ENCODE results near the gene MAML3. TPM values are rescaled to one million over a fixed set of nuclear protein-coding genes. Genes with fewer than 3 reads are reported as not detected.

MAML3 gene
- total RNA-seq, 2 experiments from 2014 or later, result 4.0 to 4.1 TPM

GRCh38 chr4:139859876-139860275 lies 294.1 kb downstream of the MAML3 start:
- no peak overlapping the region for H3K27ac Mint-ChIP-seq
- no peak for DNase-seq
- ATAC-seq, result no peak
- H3K4me3 Mint-ChIP-seq, result no peak overlapping the region
- H3K36me3 Mint-ChIP-seq (ENCODE audit: low read depth), result no peaks in the 10 kb centered on the region
- H3K27me3 Mint-ChIP-seq (ENCODE audit: low read depth), result no peaks in the 10 kb centered on the region
- ChIA-PET CTCF (no interaction called here), POLR2A (no interaction called here)
- H3K4me1 Mint-ChIP-seq (ENCODE audit: low read depth), result peaks cover 31% of the 10 kb centered on the region
- no peaks in the 10 kb centered on the region for H3K9me3 Mint-ChIP-seq (ENCODE audit: insufficient read depth)

- Mint-ChIP-seq H3K4me1 (ENCODE audit: low read depth) (peaks cover 31% of the 10 kb centered on the region), H3K27ac (no peak overlapping the region)
- no peak for DNase-seq
Observed at GRCh38 chr4:139858436-139859205, 295.4 kb downstream of the MAML3 start.

DNA sequence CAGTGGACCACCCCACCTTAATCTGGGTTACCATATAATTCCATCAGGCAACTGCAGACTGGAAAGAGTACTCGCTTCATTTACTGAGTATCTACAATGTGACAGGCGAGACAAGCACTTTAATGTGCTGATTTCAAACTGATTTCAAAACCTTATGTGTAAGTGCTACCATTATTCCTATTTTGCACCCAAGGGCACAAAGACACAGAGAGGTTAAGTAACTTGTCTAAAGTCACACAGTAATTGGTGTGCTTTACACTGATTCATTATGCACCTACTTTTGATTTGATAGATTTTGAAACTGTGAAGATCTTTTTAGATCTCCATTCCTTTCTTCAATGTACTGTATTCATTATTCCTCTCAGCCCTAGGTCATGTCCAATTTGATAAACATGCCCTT lies 296.0 kb downstream of the MAML3 start:
- Mint-ChIP-seq H3K4me1 (ENCODE audit: low read depth) (peaks cover 31% of the 10 kb centered on the region), H3K36me3 (ENCODE audit: low read depth) (no peaks in the 10 kb centered on the region), H3K4me3 (no peak overlapping the region), H3K9me3 (ENCODE audit: insufficient read depth) (no peaks in the 10 kb centered on the region), H3K27ac (no peak overlapping the region), H3K27me3 (ENCODE audit: low read depth) (no peaks in the 10 kb centered on the region)
- no peak for DNase-seq
- ATAC-seq, result no peak
- POLR2A ChIA-PET, result interaction anchor here (0.7 kb wide), 1 partner anchor 121 kb away, joined by 3 read pairs; no protein-coding TSS in a partner anchor
- CTCF ChIA-PET, result interaction anchor here (1.2 to 2.0 kb wide), 4 partner anchors 11 to 515 kb away, joined by 3 to 5 read pairs (median 4); partner anchors contain the start of gene SCOC

More at GRCh38 chr4:139858436-139859205, 295.4 kb downstream of the MAML3 start:
- ATAC-seq, result peak; percentile 25
- no peaks in the 10 kb centered on the region for H3K27me3 Mint-ChIP-seq (ENCODE audit: low read depth)
- H3K9me3 Mint-ChIP-seq (ENCODE audit: insufficient read depth), result no peaks in the 10 kb centered on the region
- H3K4me3 Mint-ChIP-seq, result no peak overlapping the region
- ChIA-PET POLR2A (no interaction called here), CTCF (interaction anchor here (1.2 to 2.0 kb wide), 2 partner anchors 11 to 395 kb away, joined by 4 to 5 read pairs; no protein-coding TSS in a partner anchor)
- no peaks in the 10 kb centered on the region for H3K36me3 Mint-ChIP-seq (ENCODE audit: low read depth)

DNA sequence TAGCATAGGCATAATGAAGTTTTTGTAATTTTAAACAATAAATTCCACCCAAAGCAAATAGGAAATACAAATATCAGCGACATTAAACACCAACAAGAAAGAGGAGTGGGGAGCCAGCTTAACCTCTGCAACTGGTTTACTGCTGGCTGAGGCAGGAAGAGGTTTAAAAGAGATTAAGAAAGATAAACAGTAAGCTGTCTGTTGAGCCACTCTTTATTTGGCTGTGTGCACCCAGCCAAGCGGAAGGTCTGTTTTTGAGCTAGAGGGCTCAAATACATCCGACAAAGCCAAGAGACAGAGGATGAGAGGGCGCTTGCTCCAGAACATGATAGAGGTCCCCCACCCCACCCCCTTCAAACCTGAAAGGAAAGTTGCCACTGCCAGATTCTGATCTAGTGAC lies 297.0 kb downstream of the MAML3 start:
- CTCF ChIA-PET, result interaction anchor here (0.9 to 2.0 kb wide), 7 partner anchors 10 to 516 kb away, joined by 3 to 5 read pairs (median 4); partner anchors contain the start of gene SCOC
- Mint-ChIP-seq H3K27me3 (ENCODE audit: low read depth) (no peaks in the 10 kb centered on the region), H3K4me1 (ENCODE audit: low read depth) (peaks cover 31% of the 10 kb centered on the region)

DNA sequence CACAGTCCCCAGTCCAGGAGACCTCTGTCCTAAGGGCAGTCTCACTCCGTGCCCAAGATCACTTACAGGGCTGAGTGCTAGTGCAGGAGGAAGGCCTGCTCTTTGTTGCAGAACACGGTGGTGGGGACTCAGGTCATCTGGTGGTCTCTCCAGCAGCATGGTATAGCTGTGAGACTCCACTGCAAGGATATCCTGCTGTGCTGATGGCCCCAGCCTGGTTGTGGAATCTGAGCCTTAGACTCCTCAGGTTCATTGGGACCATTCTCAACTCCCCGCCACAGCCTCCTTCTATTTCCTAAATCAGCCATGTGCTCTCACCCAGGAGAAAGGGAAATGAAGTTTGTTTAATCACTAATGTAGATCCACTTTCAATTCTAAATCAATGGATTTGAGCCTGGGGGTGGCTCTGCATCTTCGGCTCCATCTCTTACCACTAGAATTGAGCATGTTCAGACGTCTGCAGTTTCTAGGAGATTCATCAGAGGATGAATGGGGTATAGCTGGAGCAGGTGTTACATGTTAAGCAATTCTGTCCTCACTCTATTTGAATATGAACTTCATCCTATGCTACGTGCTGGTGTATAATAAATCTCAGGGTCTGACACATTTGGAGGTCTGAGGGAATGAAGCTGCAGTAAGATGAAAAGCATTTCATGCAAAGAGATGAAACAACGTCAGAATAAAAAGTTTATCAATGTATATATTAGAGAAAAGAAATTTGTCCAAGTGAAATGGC lies 299.1 kb downstream of the MAML3 start:
- H3K9me3 Mint-ChIP-seq (ENCODE audit: insufficient read depth), result no peaks in the 10 kb centered on the region
- H3K27ac Mint-ChIP-seq, result no peak overlapping the region
- no peaks in the 10 kb centered on the region for H3K27me3 Mint-ChIP-seq (ENCODE audit: low read depth)
- H3K36me3 Mint-ChIP-seq (ENCODE audit: low read depth), result no peaks in the 10 kb centered on the region
- ChIA-PET CTCF (no interaction called here), POLR2A (no interaction called here)
- no peak overlapping the region for H3K4me3 Mint-ChIP-seq
- DNase-seq, result no peak
- no peak for ATAC-seq
- H3K4me1 Mint-ChIP-seq (ENCODE audit: low read depth), result peaks cover 31% of the 10 kb centered on the region

More for the DNA sequence above, 297.0 kb downstream of the MAML3 start:
- Mint-ChIP-seq H3K4me3 (no peak overlapping the region), H3K9me3 (ENCODE audit: insufficient read depth) (no peaks in the 10 kb centered on the region), H3K27ac (peak overlapping the region; percentile 63), H3K36me3 (ENCODE audit: low read depth) (no peaks in the 10 kb centered on the region)
- POLR2A ChIA-PET, result interaction anchor here (0.7 kb wide), 1 partner anchor 122 kb away, joined by 3 read pairs; no protein-coding TSS in a partner anchor
- DNase-seq (peak; percentile 51), ATAC-seq (peak; percentile 88)

DNA sequence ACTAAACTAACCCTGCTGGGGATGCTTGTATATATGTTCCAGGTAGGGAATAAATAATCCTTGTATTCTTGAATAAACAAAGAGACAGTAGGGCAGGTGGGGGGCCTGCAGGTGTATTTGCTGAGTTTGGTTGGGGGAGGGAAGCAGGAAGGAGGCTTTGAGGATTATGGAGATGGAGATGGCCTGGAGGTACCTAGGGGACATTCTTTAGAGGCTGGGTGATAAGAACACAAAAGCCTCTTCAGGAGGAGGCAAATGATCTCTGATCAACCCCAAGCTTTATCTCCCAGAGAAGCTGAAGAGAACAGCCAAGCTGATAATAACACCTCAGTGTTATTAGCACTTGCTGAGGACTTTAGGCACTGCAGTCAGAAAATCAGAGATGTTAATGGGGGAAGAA lies 300.7 kb downstream of the MAML3 start:
- POLR2A ChIA-PET, result no interaction called here

GRCh38 chr4:139852612-139853269 lies 301.2 kb downstream of the MAML3 start:
- no peak overlapping the region for H3K27ac Mint-ChIP-seq
- DNase-seq, result no peak
- no peak for ATAC-seq
- H3K4me1 Mint-ChIP-seq (ENCODE audit: low read depth), result peaks cover 19% of the 10 kb centered on the region
- CTCF ChIA-PET, result no interaction called here
- H3K4me3 Mint-ChIP-seq, result no peak overlapping the region
- no peaks in the 10 kb centered on the region for H3K9me3 Mint-ChIP-seq (ENCODE audit: insufficient read depth)
- POLR2A ChIA-PET, result no interaction called here
- peaks cover 6% of the 10 kb centered on the region for H3K27me3 Mint-ChIP-seq (ENCODE audit: low read depth)
- H3K36me3 Mint-ChIP-seq (ENCODE audit: low read depth), result no peaks in the 10 kb centered on the region

More for the DNA sequence above, 300.7 kb downstream of the MAML3 start:
- Mint-ChIP-seq H3K27me3 (ENCODE audit: low read depth) (peaks cover 5% of the 10 kb centered on the region), H3K9me3 (ENCODE audit: insufficient read depth) (no peaks in the 10 kb centered on the region), H3K27ac (no peak overlapping the region), H3K4me3 (no peak overlapping the region), H3K4me1 (ENCODE audit: low read depth) (peaks cover 25% of the 10 kb centered on the region), H3K36me3 (ENCODE audit: low read depth) (no peaks in the 10 kb centered on the region)
- CTCF ChIA-PET, result no interaction called here
- DNase-seq, result no peak
- no peak for ATAC-seq

GRCh38 chr4:139851639-139852038 lies 302.3 kb downstream of the MAML3 start:
- no peak overlapping the region for H3K4me3 Mint-ChIP-seq
- no peak for ATAC-seq
- H3K4me1 Mint-ChIP-seq (ENCODE audit: low read depth), result peaks cover 8% of the 10 kb centered on the region
- CTCF ChIA-PET, result no interaction called here
- H3K9me3 Mint-ChIP-seq (ENCODE audit: insufficient read depth), result no peaks in the 10 kb centered on the region
- H3K27me3 Mint-ChIP-seq (ENCODE audit: low read depth), result peaks cover 14% of the 10 kb centered on the region
- H3K27ac Mint-ChIP-seq, result no peak overlapping the region
- no peaks in the 10 kb centered on the region for H3K36me3 Mint-ChIP-seq (ENCODE audit: low read depth)
- POLR2A ChIA-PET, result no interaction called here
- DNase-seq, result no peak

DNA sequence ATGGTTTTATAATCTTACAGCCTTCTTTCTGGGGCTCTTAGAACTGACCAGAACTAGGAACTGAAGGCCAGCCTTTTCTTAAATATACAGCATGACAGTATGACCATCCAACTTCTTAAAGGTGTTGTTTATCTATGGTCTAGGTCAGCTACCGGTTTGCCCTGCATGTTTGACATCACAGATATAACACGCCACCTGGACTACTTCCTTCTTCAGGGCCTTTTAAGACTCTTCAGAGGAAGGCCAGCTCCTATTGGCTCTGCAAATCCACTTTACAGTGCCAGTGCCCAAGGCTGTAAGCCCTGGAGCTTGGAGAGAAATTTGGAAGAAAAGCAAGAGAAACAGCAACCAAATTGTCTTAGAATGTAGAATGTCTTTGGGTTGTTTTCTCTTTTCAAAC lies 302.9 kb downstream of the MAML3 start:
- H3K27me3 Mint-ChIP-seq (ENCODE audit: low read depth), result peaks cover 14% of the 10 kb centered on the region
- ATAC-seq (no peak), DNase-seq (no peak)
- peaks cover 3% of the 10 kb centered on the region for H3K4me1 Mint-ChIP-seq (ENCODE audit: low read depth)
- no peak overlapping the region for H3K27ac Mint-ChIP-seq
- ChIA-PET CTCF (no interaction called here), POLR2A (no interaction called here)
- H3K9me3 Mint-ChIP-seq (ENCODE audit: insufficient read depth), result no peaks in the 10 kb centered on the region
- no peaks in the 10 kb centered on the region for H3K36me3 Mint-ChIP-seq (ENCODE audit: low read depth)
- H3K4me3 Mint-ChIP-seq, result no peak overlapping the region

GRCh38 chr4:139849219-139849618 lies 304.8 kb downstream of the MAML3 start:
- H3K27ac Mint-ChIP-seq, result no peak overlapping the region
- H3K27me3 Mint-ChIP-seq (ENCODE audit: low read depth), result peaks cover 18% of the 10 kb centered on the region
- no peaks in the 10 kb centered on the region for H3K36me3 Mint-ChIP-seq (ENCODE audit: low read depth)
- DNase-seq, result no peak
- POLR2A ChIA-PET, result no interaction called here
- no peak overlapping the region for H3K4me3 Mint-ChIP-seq
- H3K4me1 Mint-ChIP-seq (ENCODE audit: low read depth), result no peaks in the 10 kb centered on the region
- no peaks in the 10 kb centered on the region for H3K9me3 Mint-ChIP-seq (ENCODE audit: insufficient read depth)
- CTCF ChIA-PET, result no interaction called here
- no peak for ATAC-seq

- DNase-seq, result no peak
- H3K36me3 Mint-ChIP-seq (ENCODE audit: low read depth), result no peaks in the 10 kb centered on the region
- ATAC-seq, result no peak
- H3K27me3 Mint-ChIP-seq (ENCODE audit: low read depth), result peaks cover 18% of the 10 kb centered on the region
- no peaks in the 10 kb centered on the region for H3K9me3 Mint-ChIP-seq (ENCODE audit: insufficient read depth)
- no peak overlapping the region for H3K27ac Mint-ChIP-seq
- no peak overlapping the region for H3K4me3 Mint-ChIP-seq
- ChIA-PET POLR2A (no interaction called here), CTCF (interaction anchor here (1.7 kb wide), 1 partner anchor 10 kb away, joined by 5 read pairs; no protein-coding TSS in a partner anchor)
- H3K4me1 Mint-ChIP-seq (ENCODE audit: low read depth), result no peaks in the 10 kb centered on the region
Observed at GRCh38 chr4:139848028-139848427, 306.0 kb downstream of the MAML3 start.

GRCh38 chr4:139847602-139848001 lies 306.4 kb downstream of the MAML3 start:
- ChIA-PET POLR2A (no interaction called here), CTCF (interaction anchor here (1.7 kb wide), 1 partner anchor 10 kb away, joined by 5 read pairs; no protein-coding TSS in a partner anchor)
- H3K4me1 Mint-ChIP-seq (ENCODE audit: low read depth), result no peaks in the 10 kb centered on the region
- no peaks in the 10 kb centered on the region for H3K36me3 Mint-ChIP-seq (ENCODE audit: low read depth)
- DNase-seq (no peak), ATAC-seq (no peak)
- no peak overlapping the region for H3K4me3 Mint-ChIP-seq
- peaks cover 18% of the 10 kb centered on the region for H3K27me3 Mint-ChIP-seq (ENCODE audit: low read depth)
- no peak overlapping the region for H3K27ac Mint-ChIP-seq
- no peaks in the 10 kb centered on the region for H3K9me3 Mint-ChIP-seq (ENCODE audit: insufficient read depth)

All from activated CD8-positive, alpha-beta T cell treated with anti-CD3 and anti-CD28 coated beads, Interleukin-2, amount 10 ng/mL, durations not matched to agents 7 days and 5 days (primary cell).